Activated gamma-delta T cell (primary cell): Measurements from ENCODE around the gene COL21A1.

Experiments used
- DNase-seq: peaks from one replicate; lab custom pipeline; 2025; lab: John Stamatoyannopoulos, UW

COL21A1 gene

DNA sequence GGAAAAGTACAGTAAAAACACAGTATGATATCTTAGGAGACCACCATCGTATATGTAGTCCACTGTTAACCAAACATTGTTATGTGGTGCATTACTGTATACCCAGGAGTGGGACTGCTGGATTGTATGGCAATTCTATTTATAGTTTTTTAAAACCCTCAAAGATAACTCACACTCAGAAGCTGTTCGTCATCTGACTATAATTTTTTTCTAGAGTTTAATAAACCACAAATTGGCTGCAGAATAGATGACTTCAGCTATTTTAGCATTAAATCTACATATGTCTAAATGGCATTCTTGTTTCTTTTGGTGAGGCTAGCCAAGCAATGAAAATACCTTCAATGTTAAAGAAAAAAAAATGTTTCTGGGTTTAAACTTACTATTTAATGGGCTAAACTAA is 237.7 kb downstream of the COL21A1 start:
- DNase-seq, result no peak
